ENCODE measurements around the gene ITPK1. TPM values are rescaled to one million over a fixed set of nuclear protein-coding genes. Genes with fewer than 3 reads are reported as not detected.

Gene ITPK1
- total and polyA plus RNA-seq, 2 experiments from 2014 or later, result 35.9 to 101 TPM

- no peaks in the 10 kb centered on the region for H3K36me3 ChIP-seq (ENCODE audit: insufficient read depth)
- no peak for TF ChIP-seq CREB1 (CRISPR knock-in tag; IDR thresholded peaks at IDR 0.05; ENCODE audit: low read depth)
- ATAC-seq (no peak), DNase-seq (ENCODE audit: low spot score) (no peak)
- no peak overlapping the region for H3K27ac ChIP-seq (ENCODE audit: low read depth)
- no peaks in the 10 kb centered on the region for H3K9me2 ChIP-seq (ENCODE audit: insufficient read depth)
- H3K9me3 Mint-ChIP-seq, result 0 out of 3 replicates have a peak, but pooled peaks cover 5% of the 10 kb centered on the region
- no peaks in the 10 kb centered on the region for H3K27me3 ChIP-seq (ENCODE audit: insufficient read depth)
- no peaks in the 10 kb centered on the region for H3F3A ChIP-seq (replicated peaks; ENCODE audit: low read depth)
- no peak overlapping the region for H3K4me2 ChIP-seq
- H3K27me3 Mint-ChIP-seq (ENCODE audit: insufficient read depth, low read depth, poor library complexity), result peaks cover 26% of the 10 kb centered on the region
- no peak overlapping the region for H3K27ac Mint-ChIP-seq
- no peak overlapping the region for H3K4me3 ChIP-seq
- no peak overlapping the region for H2AFZ ChIP-seq
- peaks cover 20% of the 10 kb centered on the region for H4K20me1 ChIP-seq (replicated peaks; ENCODE audit: insufficient read depth)
- H3K4me3 Mint-ChIP-seq, result no peak overlapping the region
- peaks cover 36% of the 10 kb centered on the region for H3K79me2 ChIP-seq (replicated peaks; ENCODE audit: insufficient read depth)
- H3K36me3 Mint-ChIP-seq (ENCODE audit: low read depth), result peaks cover 14% of the 10 kb centered on the region
- H3K4me1 ChIP-seq (ENCODE audit: insufficient read depth), result peaks cover 18% of the 10 kb centered on the region
- H3K4me1 Mint-ChIP-seq, result peaks cover 42% of the 10 kb centered on the region
Observed at GRCh38 chr14:92969871-92970270, 145.9 kb downstream of the ITPK1 start.

- Histone ChIP-seq H3K4me1 (ENCODE audit: insufficient read depth) (peaks cover 18% of the 10 kb centered on the region), H3K27me3 (ENCODE audit: insufficient read depth) (no peaks in the 10 kb centered on the region), H3F3A (replicated peaks; ENCODE audit: low read depth) (no peaks in the 10 kb centered on the region), H3K36me3 (ENCODE audit: insufficient read depth) (no peaks in the 10 kb centered on the region), H2AFZ (no peak overlapping the region), H3K79me2 (replicated peaks; ENCODE audit: insufficient read depth) (peaks cover 39% of the 10 kb centered on the region), H3K27ac (ENCODE audit: low read depth) (no peak overlapping the region), H3K9me2 (ENCODE audit: insufficient read depth) (no peaks in the 10 kb centered on the region), H3K4me3 (no peak overlapping the region), H3K4me2 (no peak overlapping the region), H4K20me1 (replicated peaks; ENCODE audit: insufficient read depth) (peaks cover 20% of the 10 kb centered on the region)
- Mint-ChIP-seq H3K4me3 (no peak overlapping the region), H3K36me3 (ENCODE audit: low read depth) (peaks cover 18% of the 10 kb centered on the region), H3K9me3 (0 out of 3 replicates have a peak, but pooled peaks cover 5% of the 10 kb centered on the region), H3K4me1 (peaks cover 44% of the 10 kb centered on the region), H3K27me3 (ENCODE audit: insufficient read depth, low read depth, poor library complexity) (peaks cover 26% of the 10 kb centered on the region), H3K27ac (no peak overlapping the region)
- ATAC-seq (no peak), DNase-seq (ENCODE audit: low spot score) (no peak)
- TF ChIP-seq ZNF462 (CRISPR knock-in tag; IDR thresholded peaks at IDR 0.05), result no peak
- TF ChIP-seq CTCF (conservative IDR thresholded peaks at IDR 0.05; ENCODE audit: low read depth in 2 of 2), result no peak
- TF ChIP-seq STAT1 (IDR thresholded peaks at IDR 0.05; ENCODE audit: unreplicated experiment), result no peak
- TF ChIP-seq, protein P1, sequence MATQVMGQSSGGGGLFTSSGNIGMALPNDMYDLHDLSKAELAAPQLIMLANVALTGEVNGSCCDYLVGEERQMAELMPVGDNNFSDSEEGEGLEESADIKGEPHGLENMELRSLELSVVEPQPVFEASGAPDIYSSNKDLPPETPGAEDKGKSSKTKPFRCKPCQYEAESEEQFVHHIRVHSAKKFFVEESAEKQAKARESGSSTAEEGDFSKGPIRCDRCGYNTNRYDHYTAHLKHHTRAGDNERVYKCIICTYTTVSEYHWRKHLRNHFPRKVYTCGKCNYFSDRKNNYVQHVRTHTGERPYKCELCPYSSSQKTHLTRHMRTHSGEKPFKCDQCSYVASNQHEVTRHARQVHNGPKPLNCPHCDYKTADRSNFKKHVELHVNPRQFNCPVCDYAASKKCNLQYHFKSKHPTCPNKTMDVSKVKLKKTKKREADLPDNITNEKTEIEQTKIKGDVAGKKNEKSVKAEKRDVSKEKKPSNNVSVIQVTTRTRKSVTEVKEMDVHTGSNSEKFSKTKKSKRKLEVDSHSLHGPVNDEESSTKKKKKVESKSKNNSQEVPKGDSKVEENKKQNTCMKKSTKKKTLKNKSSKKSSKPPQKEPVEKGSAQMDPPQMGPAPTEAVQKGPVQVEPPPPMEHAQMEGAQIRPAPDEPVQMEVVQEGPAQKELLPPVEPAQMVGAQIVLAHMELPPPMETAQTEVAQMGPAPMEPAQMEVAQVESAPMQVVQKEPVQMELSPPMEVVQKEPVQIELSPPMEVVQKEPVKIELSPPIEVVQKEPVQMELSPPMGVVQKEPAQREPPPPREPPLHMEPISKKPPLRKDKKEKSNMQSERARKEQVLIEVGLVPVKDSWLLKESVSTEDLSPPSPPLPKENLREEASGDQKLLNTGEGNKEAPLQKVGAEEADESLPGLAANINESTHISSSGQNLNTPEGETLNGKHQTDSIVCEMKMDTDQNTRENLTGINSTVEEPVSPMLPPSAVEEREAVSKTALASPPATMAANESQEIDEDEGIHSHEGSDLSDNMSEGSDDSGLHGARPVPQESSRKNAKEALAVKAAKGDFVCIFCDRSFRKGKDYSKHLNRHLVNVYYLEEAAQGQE (IDR thresholded peaks at IDR 0.05; ENCODE audit: unreplicated experiment), result no peak
Observed at GRCh38 chr14:92969430-92969829, 146.3 kb downstream of the ITPK1 start.

Data from GM23338 (cell line).